Measurements from ENCODE around the gene CUX1.
"Not testable (repeated sequence)": the region's sequence is repeated elsewhere in the genome, so short reads cannot be mapped to it uniquely, and the experiment has no call there.

CUX1 gene

DNA sequence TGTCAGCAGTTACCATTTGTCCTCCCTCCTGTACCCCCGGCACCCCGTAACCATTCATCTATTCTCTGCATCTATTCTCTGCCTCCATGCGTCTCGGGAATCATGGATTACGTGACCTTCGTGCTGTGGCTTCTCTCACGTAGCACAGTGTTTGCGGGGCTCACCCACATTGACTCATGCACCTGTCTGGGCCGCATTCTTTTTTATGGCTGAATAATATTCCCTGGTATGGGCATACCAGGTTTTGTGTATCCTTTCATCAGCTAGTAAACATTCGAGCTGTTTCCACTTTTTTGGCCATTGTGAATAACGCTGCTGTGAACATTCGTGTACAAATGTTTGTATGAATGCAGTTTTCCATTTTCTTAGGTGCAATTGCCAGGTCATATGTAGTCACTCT is 17.7 kb downstream of the CUX1 start:
- H3K4me3 ChIP-seq (ENCODE audit: low read depth, low read length) = no peak overlapping the region
- TF ChIP-seq, protein P1, sequence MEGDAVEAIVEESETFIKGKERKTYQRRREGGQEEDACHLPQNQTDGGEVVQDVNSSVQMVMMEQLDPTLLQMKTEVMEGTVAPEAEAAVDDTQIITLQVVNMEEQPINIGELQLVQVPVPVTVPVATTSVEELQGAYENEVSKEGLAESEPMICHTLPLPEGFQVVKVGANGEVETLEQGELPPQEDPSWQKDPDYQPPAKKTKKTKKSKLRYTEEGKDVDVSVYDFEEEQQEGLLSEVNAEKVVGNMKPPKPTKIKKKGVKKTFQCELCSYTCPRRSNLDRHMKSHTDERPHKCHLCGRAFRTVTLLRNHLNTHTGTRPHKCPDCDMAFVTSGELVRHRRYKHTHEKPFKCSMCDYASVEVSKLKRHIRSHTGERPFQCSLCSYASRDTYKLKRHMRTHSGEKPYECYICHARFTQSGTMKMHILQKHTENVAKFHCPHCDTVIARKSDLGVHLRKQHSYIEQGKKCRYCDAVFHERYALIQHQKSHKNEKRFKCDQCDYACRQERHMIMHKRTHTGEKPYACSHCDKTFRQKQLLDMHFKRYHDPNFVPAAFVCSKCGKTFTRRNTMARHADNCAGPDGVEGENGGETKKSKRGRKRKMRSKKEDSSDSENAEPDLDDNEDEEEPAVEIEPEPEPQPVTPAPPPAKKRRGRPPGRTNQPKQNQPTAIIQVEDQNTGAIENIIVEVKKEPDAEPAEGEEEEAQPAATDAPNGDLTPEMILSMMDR (IDR thresholded peaks at IDR 0.05; ENCODE audit: borderline replicate concordance, insufficient read depth, low read depth, low read length) = no peak

DNA sequence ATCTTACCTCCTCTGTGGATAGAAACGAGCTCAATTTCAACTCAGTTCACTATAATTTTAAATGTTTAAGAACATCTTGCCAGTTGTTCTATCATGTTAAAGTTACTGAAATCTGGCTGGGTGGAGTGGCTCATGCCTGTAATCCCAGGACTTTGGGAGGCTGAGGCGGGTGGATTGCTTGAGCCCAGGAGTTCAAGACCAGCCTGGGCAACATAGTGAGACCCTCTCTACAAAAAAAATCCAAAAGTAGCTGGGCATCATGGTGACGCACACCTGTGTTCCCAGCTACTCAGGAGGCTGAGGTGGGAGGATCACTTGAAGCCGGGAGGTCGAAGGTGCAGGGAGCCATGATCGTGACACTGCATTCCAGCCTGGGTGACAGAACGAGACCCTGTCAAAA is 20.0 kb downstream of the CUX1 start:
- not testable (repeated sequence) for H3K4me3 ChIP-seq (ENCODE audit: low read depth, low read length)

DNA sequence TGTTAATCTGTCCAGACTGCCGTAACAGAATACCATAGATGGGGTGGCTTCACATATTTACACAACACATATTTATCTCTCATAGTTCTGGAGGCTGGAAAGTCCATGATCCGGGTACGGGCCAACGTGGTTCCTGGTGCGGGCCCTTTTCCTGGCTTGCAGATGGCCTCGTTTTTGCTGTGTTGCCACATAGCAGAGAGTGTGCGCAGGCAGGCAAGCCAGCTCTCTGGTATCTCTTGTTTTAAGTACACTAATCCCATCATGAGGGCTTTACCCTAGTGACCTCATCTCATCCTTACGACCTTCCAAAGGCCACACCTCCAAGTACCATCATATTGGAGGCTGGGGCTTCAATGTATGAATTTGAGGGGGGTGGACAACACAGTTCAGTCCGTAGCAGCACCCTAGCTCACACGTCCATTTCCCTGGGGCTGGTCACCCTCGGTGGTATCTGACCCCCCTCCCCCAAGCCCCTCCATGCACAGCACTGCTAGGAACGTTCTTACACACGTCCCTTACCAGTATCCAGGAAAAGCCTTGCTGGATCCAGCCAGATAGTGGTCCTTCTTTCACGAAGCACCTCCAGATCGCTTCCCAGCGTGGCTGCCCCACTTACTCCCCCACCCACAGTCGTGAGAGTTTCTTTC is 21.5 kb downstream of the CUX1 start:
- no peak overlapping the region for H3K4me3 ChIP-seq (ENCODE audit: low read depth, low read length)
- TF ChIP-seq, protein P1 (IDR thresholded peaks at IDR 0.05; ENCODE audit: borderline replicate concordance, insufficient read depth, low read depth, low read length) = no peak

DNA sequence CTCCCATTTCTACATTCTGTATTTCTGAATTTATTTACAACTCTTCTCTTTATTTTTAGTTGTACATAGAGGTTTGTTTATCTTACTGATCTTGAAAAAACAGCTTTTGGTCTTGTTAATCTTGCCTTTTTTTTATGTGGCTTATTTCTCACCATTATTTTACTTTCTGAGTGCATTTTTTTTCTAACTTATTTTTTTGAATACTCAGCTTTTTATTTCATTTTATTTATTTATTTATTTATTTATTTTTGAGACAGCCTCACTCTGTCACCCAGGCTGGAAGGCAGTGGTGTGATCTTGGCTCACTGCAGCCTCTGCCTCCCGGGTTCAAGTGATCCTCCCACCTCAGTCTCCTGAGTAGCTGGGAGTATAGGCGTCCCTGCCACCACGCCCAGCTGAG is 23.9 kb downstream of the CUX1 start:
- TF ChIP-seq, protein P1 (IDR thresholded peaks at IDR 0.05; ENCODE audit: borderline replicate concordance, insufficient read depth, low read depth, low read length) = no peak
- H3K4me3 ChIP-seq (ENCODE audit: low read depth, low read length) = no peak overlapping the region

DNA sequence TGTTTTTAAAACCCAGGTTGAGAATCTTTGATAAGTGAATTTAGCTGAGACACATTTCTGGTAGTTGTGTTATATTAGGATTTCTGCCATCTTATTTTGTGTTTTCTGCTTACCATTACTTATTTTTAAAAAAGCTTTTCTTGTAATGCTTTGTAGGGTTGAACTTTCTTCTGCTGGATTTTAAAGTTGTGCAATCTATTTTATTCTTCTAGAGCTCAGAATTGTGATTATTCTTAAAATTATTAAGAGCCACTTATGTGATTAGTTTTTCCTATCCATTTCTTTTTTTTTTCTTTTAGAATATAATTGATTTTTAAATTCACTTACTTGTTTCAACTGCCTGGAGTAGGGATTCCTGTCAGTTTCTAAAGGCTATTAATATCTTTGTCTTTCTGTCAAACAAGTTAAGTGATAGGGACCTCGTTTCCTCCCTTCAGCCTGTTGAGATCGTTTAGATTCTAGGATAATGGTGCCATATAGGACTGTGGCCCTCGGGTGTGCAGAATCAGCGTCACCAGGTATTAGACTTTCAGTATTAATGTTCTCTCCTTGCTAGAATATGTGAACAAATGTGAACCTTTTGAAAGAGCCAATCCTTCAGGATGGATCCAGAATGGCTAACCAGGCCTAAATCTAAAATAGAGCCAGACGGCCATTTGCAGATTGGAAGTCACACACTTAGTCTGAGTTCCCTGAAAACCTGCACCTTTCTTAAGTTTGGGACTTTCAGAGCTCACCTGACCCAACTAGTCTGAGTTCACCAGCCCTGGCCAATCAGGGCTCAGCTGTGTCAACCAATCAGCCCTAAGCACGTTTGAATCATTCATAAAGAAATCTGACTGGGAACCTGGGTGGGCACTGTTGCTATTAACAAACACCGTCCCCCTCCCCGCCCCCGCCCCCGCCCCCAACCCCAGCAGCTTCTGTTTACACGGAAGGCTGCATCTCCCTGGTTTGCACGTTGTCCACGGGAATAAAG is 26.2 kb downstream of the CUX1 start:
- TF ChIP-seq, protein P1 (IDR thresholded peaks at IDR 0.05; ENCODE audit: borderline replicate concordance, insufficient read depth, low read depth, low read length) = no peak

DNA sequence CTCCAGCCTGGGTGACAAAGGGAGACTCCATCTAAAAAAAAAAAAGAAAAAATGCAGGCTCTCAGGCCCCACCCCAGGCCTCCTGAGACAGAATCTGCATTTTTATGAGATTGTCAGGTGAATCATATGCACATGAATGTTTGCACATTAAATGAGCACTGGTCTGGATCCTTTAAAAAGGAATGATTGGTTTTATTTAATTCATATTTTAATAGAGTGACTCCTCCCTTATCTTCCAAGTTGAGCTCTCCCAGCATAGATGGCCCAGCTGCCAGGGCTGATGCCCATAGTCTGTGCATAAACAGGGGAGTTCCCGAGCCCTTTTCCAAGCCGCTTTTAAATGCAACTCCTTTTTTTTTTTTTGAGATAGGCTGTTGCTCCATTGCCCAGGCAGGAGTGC is 28.5 kb downstream of the CUX1 start:
- H3K4me3 ChIP-seq (ENCODE audit: low read depth, low read length) = no peak overlapping the region
- TF ChIP-seq, protein P1 (IDR thresholded peaks at IDR 0.05; ENCODE audit: borderline replicate concordance, insufficient read depth, low read depth, low read length) = no peak

More for the DNA sequence above, 26.2 kb downstream of the CUX1 start:
- no peak overlapping the region for H3K4me3 ChIP-seq (ENCODE audit: low read depth, low read length)

DNA sequence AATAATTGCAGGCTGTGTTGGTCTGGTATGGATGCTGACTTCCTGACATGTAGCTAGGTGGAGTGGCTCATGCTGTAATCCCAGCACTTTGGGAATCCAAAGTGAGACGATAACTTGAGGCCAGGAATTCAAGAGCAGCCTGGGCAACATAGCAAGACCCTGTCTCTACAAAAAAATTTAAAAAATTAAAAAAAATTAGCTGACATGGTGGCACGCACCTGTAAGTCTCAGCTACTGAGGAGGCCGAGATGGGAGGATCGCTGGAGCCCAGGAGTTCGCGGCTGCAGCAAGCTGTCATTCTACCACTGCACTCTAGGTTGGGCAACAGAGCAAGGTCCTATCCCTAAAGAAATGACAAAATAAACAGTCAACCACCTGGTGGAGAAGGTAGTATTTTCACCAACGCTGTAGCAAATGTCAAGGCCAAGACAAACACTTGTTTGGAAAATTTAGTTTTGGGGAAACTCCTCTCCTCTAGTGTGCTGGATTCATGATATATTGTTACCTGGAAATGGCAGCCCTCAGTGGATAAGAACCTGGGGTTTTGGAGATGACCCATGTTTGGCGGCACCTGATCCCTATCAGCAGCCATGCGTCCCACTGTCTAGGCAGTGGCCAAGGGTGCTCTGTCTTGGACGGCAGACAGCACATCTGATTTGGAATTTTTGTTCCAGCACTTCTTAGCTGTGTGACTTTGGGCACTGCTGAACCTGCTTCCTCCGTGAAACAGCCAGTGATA is 29.5 kb downstream of the CUX1 start:
- TF ChIP-seq, protein P1 (IDR thresholded peaks at IDR 0.05; ENCODE audit: borderline replicate concordance, insufficient read depth, low read depth, low read length) = no peak

More for the DNA sequence above, 29.5 kb downstream of the CUX1 start:
- H3K4me3 ChIP-seq (ENCODE audit: low read depth, low read length) = no peak overlapping the region
